Suprapubic skin (tissue), 3 donors: ENCODE data around the gene OR10AG1.

Source experiments
- POLR2A ChIP-seq, 2 donors: fragments of 450-650 bp; IDR thresholded peaks; one replicate each; pipeline ENCODE4 v1.6.1; 2017; ENCODE audit warnings: antibody characterized with exemption in 2 of 2, mild to moderate bottlenecking in 2 of 2, moderate library complexity in 2 of 2
- TF ChIP-seq, protein P1 (sequence below), 2 donors: fragments of 200-600 bp in 1 of 2; fragments of 450-650 bp in 1 of 2; sonication (generic) in 1 of 2; IDR thresholded peaks; one replicate each; pipeline ENCODE4 v1.5.1; 2016 to 2019; ENCODE audit warnings: antibody characterized with exemption in 2 of 2, mild to moderate bottlenecking in 1 of 2, moderate library complexity in 1 of 2

DNA sequence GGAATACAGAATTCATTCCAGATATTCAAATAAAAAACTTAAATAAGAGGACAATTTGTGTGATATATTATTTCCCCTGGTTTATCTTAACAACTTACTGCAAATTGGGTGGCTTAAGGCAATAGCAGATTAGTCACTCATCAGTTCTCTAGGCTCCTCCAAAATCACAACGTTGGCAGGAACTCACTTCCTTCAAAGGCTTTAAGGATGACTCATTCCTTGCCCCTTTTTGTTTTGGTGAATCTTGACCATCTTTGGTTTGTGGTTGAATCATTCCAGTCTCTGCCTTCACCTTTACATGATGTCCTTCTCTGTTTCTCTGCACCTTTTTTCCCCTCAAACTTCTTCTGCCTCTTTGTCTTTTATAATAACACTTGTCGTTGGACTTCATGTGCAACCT lies 3.4 kb downstream of the OR10AG1 start:
- TF ChIP-seq, protein P1, sequence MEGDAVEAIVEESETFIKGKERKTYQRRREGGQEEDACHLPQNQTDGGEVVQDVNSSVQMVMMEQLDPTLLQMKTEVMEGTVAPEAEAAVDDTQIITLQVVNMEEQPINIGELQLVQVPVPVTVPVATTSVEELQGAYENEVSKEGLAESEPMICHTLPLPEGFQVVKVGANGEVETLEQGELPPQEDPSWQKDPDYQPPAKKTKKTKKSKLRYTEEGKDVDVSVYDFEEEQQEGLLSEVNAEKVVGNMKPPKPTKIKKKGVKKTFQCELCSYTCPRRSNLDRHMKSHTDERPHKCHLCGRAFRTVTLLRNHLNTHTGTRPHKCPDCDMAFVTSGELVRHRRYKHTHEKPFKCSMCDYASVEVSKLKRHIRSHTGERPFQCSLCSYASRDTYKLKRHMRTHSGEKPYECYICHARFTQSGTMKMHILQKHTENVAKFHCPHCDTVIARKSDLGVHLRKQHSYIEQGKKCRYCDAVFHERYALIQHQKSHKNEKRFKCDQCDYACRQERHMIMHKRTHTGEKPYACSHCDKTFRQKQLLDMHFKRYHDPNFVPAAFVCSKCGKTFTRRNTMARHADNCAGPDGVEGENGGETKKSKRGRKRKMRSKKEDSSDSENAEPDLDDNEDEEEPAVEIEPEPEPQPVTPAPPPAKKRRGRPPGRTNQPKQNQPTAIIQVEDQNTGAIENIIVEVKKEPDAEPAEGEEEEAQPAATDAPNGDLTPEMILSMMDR (IDR thresholded peaks at IDR 0.05), result no peak
- no peak for TF ChIP-seq POLR2A (IDR thresholded peaks at IDR 0.05)
